Coronary artery (tissue), 2 donors: ENCODE data around the gene RBMX2.

Source experiments
- DNase-seq: peaks from one replicate; pipeline ENCODE4 v3.0.0-alpha.2; 2017; ENCODE audit warnings: low spot score
- H3K27ac ChIP-seq, 2 donors: fragments of 200-600 bp; sonication (generic); one replicate each; pipeline ENCODE4 v1.5.1; 2016 to 2019
- H3K4me3 ChIP-seq: fragments of 200-600 bp; sonication (generic); 2 replicates; pipeline ENCODE4 v1.5.1; 2016; ENCODE audit warnings: mild to moderate bottlenecking, moderate library complexity
- TF ChIP-seq, protein P1 (sequence below): fragments of 200-600 bp; sonication (generic); IDR thresholded peaks from one replicate; pipeline ENCODE4 v1.5.1; 2019; ENCODE audit warnings: antibody characterized with exemption

The RBMX2 gene

DNA sequence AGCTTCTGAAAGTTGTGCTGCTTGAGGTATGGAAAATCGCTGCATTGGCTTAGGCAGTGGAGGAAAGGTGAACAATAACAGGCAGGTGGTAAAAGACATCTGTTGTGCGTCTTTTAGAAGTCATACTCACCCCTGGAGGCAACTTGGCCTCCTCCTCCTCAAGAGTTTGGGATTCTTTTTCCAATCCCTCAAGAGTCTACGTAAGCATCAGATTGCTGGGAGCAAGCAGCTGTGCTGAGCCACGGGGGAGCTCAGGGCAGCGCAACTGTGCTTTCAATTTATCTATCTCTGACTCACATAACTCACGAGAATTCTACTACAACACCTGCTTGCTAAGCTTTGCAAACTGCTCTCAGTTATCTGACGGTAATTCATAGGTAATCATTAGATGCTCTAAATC is 6.4 kb upstream of the RBMX2 start:
- no peak overlapping the region for H3K4me3 ChIP-seq
- TF ChIP-seq, protein P1, sequence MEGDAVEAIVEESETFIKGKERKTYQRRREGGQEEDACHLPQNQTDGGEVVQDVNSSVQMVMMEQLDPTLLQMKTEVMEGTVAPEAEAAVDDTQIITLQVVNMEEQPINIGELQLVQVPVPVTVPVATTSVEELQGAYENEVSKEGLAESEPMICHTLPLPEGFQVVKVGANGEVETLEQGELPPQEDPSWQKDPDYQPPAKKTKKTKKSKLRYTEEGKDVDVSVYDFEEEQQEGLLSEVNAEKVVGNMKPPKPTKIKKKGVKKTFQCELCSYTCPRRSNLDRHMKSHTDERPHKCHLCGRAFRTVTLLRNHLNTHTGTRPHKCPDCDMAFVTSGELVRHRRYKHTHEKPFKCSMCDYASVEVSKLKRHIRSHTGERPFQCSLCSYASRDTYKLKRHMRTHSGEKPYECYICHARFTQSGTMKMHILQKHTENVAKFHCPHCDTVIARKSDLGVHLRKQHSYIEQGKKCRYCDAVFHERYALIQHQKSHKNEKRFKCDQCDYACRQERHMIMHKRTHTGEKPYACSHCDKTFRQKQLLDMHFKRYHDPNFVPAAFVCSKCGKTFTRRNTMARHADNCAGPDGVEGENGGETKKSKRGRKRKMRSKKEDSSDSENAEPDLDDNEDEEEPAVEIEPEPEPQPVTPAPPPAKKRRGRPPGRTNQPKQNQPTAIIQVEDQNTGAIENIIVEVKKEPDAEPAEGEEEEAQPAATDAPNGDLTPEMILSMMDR, result no peak
- DNase-seq, result no peak
- no peak overlapping the region for H3K27ac ChIP-seq

DNA sequence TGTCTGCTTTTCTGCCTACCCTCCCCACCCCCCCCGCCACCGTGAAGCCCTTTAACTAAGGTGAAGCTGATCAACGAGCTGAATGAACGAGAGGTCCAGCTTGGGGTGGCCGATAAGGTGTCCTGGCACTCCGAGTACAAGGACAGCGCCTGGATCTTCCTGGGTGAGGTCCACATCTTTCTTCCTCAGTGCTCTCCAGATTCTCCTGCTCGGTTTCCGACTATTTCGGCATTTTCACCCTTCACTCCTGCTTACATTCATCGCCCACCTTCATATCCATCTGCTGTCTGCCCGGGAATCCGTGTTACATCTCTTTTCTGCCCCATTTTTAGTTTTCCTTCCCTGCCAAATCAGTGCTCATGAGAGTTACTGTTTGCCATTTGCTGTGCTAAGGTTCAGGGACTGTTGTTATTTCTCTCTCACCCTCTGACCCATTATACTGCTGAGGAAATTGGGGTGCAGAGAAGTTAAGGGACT is 459 bp downstream of the RBMX2 start:
- TF ChIP-seq, protein P1, result no peak
- Histone ChIP-seq H3K27ac (peak overlapping the region; percentile 43 to 89), H3K4me3 (peak overlapping the region; percentile 83)
- no peak for DNase-seq

DNA sequence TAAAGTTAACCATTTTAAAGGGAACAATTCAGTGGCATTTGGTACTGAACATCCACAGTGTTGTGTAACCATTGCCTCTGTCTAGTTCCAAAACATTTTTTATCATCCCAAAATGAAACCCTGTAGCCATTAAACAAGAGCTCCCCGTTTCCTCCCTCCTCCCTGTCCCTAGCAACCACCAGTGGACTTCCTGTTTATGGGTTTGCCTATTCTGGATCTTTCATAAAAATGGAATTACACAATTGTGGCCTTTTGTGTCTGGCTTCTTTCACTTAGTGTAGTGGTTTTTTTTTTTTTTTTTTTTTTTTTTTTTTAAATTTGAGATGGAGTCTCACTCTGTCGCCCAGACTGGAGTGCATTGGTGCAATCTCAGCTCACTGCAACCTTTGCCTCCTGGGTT is 11.6 kb downstream of the RBMX2 start:
- TF ChIP-seq, protein P1, result no peak
- no peak overlapping the region for H3K4me3 ChIP-seq
- no peak for DNase-seq

DNA sequence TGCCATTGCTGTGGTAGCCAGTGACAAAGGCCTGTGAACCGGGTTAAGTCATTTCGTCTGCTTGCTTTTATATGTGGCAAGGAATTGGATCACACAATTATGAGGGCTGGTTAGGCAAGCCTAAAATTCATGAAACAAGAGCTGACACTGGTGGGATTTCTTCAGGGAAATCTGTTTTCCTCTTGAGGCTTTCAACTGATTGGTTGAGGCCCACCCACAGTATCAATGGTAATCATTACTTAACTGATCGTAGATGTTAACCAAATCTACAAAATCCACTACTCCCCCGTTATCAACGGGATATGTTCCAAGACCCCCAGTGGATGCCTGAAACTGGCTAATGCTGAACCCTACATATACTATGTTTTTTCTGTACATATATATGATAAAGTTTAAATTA is 13.0 kb downstream of the RBMX2 start:
- Histone ChIP-seq H3K4me3 (no peak overlapping the region), H3K27ac (no peak overlapping the region)
- TF ChIP-seq, protein P1, result no peak
- DNase-seq, result no peak

More for the DNA sequence above, 11.6 kb downstream of the RBMX2 start:
- H3K27ac ChIP-seq, result no peak overlapping the region

DNA sequence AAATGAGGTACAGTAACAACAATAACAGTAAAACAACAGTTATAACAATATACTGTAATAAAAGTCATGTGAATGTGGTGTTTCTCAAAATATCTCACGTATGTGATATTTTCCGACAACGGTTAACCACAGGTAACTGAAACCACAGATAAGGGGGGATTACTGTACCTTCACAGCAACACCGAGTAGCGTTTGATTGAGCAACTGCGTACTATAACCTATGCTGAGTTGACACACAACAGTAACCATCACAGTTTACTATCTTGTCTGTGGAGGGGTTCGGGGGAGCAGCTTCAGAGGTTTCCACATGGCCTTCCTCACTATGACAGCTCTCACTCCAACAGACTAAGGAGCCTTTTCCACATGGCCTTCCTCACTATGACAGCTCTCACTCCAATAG is 13.4 kb downstream of the RBMX2 start:
- TF ChIP-seq, protein P1, result no peak
- Histone ChIP-seq H3K4me3 (no peak overlapping the region), H3K27ac (no peak overlapping the region)
- no peak for DNase-seq

DNA sequence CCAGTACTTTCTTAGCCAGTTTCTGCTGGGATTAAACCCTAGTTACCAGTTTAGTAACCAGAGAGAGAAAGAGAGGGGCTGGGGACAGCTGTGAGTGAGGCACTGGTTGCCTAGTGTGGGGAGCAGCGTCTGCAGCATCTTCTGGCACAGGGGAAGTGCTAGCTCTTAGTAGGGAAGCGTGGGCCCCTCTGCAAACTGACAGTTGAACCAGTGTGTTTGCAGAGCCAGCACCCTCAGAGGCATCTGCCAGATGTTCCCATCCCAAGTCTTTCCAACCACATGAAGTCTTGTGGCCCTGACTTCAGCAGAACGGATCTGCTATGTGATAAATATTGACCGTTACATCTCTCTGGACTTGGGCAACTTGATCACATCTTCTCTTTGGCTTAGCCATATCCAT is 15.0 kb downstream of the RBMX2 start:
- TF ChIP-seq, protein P1, result no peak
- H3K27ac ChIP-seq, result no peak overlapping the region
- no peak overlapping the region for H3K4me3 ChIP-seq
- no peak for DNase-seq

DNA sequence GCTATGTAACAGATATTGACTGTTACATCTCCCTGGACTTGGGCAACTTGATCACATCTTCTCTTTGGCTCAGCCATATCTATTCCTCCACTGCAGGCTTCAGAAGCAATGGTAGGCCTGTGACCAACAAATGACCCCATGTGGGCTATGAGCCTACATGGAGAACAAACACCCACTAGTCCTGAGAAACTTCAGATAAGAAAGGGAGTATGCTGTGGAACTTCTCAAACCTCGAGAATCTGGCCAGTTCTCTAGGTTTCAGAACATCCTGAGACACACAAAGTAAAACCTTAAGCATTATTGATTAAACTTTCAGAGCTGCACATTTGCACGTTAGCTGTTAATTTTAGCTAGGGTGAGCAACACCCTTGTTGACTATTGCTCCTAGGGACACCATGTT is 16.3 kb downstream of the RBMX2 start:
- TF ChIP-seq, protein P1, result no peak
- DNase-seq, result no peak
- H3K27ac ChIP-seq, result no peak overlapping the region
- H3K4me3 ChIP-seq, result no peak overlapping the region
